Osteoblast (primary cell): ENCODE measurements around the gene SYNM. TPM values are rescaled to one million over a fixed set of nuclear protein-coding genes. Genes with fewer than 3 reads are reported as not detected.

Experiments
- DNase-seq: peaks from one replicate; pipeline ENCODE4 v3.0.0; 2011; ENCODE audit warnings: low spot score, mixed read lengths; ENCODE audit not compliant: insufficient read length; ENCODE audit errors: missing footprints
- H2AFZ ChIP-seq: 2 replicates; pipeline ENCODE4 v1.6.0; 2011; ENCODE audit warnings: mild to moderate bottlenecking, low read length
- H3K27ac ChIP-seq: 2 replicates; pipeline ENCODE4 v1.5.1; 2011; ENCODE audit warnings: mild to moderate bottlenecking, low read depth, low read length, moderate library complexity
- H3K27me3 ChIP-seq: 2 replicates; pipeline ENCODE4 v1.6.0; 2012; ENCODE audit warnings: mild to moderate bottlenecking, control low read depth, inconsistent platforms, low read length, moderate library complexity; ENCODE audit not compliant: insufficient read depth
- H3K36me3 ChIP-seq: 2 replicates; pipeline ENCODE4 v1.5.1; 2011; ENCODE audit warnings: mild to moderate bottlenecking, low read length, control low read depth, moderate library complexity; ENCODE audit not compliant: insufficient read depth
- H3K4me1 ChIP-seq: 2 replicates; pipeline ENCODE4 v1.5.1; 2011; ENCODE audit warnings: mild to moderate bottlenecking, low read length, control low read depth, moderate library complexity; ENCODE audit not compliant: insufficient read depth
- H3K4me2 ChIP-seq: 2 replicates; pipeline ENCODE4 v1.6.0; 2011; ENCODE audit warnings: mild to moderate bottlenecking, low read length; ENCODE audit not compliant: insufficient read depth
- H3K4me3 ChIP-seq: fragments of 200-600 bp; sonication (generic); 3 replicates; pipeline ENCODE4 v1.5.1; 2012; ENCODE audit warnings: mild to moderate bottlenecking, low read length, inconsistent platforms; ENCODE audit not compliant: insufficient read depth
- H3K79me2 ChIP-seq: 2 replicates; pipeline ENCODE4 v1.6.0; 2012; ENCODE audit warnings: mild to moderate bottlenecking, low read length, control low read depth, inconsistent platforms; ENCODE audit not compliant: insufficient read depth
- H3K9me3 ChIP-seq: 2 replicates; pipeline ENCODE4 v1.5.1; 2011; ENCODE audit warnings: low read depth, low read length, control low read depth
- H4K20me1 ChIP-seq: 2 replicates; pipeline ENCODE4 v1.6.0; 2012; ENCODE audit warnings: mild to moderate bottlenecking, low read length, control low read depth; ENCODE audit not compliant: insufficient read depth
- total RNA-seq: library from RNA; depleted of rRNA; stranded (reverse); fragments of >200 nt; gene quantifications from 2 replicates; pipeline ENCODE4 v1.2.3, GENCODE V29; 2012
- TF ChIP-seq, protein P1 (sequence below): IDR thresholded peaks from 2 replicates; pipeline ENCODE4 v1.5.1; 2011; ENCODE audit warnings: mild to moderate bottlenecking, low read depth, low read length, moderate library complexity; ENCODE audit errors: extremely low read depth

Gene SYNM
- total RNA-seq, 1 donor: 4.0 TPM

DNA sequence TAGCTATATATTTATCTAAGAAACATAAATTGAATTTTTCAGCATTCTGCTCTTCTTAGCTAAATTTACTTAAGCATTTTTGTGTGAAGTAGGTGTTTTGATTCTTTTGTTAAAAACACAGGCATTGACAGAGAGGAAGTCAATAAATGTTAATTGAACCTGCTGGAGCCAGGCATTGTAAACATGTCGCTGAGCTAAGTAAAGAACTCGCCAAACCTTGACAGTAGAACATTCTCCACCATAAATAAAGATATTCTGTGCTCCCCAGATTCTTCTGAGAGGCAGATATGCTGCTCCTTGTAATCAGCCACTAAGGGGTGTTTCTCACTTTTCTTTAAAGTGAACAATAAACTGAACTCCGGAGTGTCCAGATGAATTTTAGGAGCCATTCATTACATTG, 38.4 kb downstream of the SYNM start:
- Histone ChIP-seq H3K27ac (no peak overlapping the region), H3K79me2 (no peaks in the 10 kb centered on the region), H3K4me3 (no peak overlapping the region), H2AFZ (no peak overlapping the region), H4K20me1 (no peaks in the 10 kb centered on the region), H3K9me3 (no peaks in the 10 kb centered on the region), H3K4me2 (no peak overlapping the region), H3K36me3 (no peaks in the 10 kb centered on the region), H3K27me3 (no peaks in the 10 kb centered on the region), H3K4me1 (peaks cover 4% of the 10 kb centered on the region)
- no peak for DNase-seq
- TF ChIP-seq, protein P1, sequence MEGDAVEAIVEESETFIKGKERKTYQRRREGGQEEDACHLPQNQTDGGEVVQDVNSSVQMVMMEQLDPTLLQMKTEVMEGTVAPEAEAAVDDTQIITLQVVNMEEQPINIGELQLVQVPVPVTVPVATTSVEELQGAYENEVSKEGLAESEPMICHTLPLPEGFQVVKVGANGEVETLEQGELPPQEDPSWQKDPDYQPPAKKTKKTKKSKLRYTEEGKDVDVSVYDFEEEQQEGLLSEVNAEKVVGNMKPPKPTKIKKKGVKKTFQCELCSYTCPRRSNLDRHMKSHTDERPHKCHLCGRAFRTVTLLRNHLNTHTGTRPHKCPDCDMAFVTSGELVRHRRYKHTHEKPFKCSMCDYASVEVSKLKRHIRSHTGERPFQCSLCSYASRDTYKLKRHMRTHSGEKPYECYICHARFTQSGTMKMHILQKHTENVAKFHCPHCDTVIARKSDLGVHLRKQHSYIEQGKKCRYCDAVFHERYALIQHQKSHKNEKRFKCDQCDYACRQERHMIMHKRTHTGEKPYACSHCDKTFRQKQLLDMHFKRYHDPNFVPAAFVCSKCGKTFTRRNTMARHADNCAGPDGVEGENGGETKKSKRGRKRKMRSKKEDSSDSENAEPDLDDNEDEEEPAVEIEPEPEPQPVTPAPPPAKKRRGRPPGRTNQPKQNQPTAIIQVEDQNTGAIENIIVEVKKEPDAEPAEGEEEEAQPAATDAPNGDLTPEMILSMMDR: no peak

DNA sequence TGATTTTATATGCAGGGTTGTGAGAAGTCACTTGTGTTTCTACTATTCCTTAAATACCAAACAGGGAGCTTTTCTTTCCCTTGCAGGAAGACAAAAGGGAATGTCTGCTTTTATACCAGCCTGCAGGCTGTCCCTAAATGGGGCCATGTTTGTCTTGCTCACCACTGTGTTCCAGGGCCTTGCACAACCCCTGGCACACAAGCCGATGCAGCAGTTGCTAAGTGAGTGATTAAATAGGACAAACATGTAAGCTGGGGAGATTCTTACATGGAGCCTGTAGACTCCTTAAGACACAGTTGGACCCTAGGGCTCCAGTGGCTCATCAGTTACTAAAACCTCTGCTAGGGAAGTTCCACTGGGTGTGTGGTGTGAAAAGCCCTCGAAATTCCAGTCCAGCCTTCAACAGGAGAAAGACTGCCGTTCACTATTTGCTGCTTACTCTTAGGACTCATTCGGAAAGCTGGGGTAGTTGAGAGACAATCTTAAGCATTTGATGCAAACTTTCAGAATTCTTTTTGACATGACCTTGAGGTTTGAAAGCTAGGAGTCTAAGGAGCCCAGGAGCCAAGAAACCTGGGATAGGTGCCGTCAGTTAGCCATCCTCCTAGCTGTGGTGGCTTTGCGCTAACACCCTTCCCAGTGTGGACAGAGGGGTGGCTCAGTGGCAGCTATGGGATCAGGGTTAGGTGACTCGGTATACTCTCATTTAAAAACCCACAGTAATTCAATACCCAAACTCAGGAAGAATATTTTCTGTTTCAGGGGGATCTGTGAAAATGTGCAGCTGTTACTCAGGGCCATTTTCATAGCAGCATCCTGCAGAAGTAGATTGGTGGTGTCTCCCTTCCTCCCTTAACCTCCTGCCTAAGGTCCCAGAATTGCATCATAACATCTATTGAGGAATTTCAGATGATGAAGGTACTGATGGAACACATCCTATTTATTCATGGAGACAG, 39.1 kb downstream of the SYNM start:
- no peaks in the 10 kb centered on the region for H3K27me3 ChIP-seq

DNA sequence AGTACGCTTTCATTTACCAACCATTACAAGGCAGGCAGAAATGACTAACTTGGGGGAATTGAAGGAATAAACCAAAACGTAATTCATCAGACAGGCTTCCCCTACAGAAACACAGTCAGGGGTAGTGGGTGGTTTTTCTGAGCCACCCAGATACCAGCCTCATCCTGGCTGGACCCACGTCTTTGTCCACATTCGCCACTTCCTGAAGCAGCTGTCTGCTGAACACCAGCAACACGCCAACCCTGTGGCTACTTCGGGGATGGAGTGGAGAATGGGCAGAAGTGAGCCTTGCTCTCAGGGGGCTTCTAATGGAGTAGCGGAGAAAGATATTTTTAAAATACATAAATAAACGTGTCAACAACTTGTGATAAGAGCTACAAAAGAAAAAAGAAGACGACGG, 40.1 kb downstream of the SYNM start:
- Histone ChIP-seq H4K20me1 (no peaks in the 10 kb centered on the region), H3K27me3 (no peaks in the 10 kb centered on the region)

More for the DNA sequence above, 39.1 kb downstream of the SYNM start:
- H3K27ac ChIP-seq: no peak overlapping the region
- no peak for DNase-seq
- H2AFZ ChIP-seq: no peak overlapping the region
- H3K4me1 ChIP-seq: peaks cover 4% of the 10 kb centered on the region
- H3K4me2 ChIP-seq: no peak overlapping the region
- no peaks in the 10 kb centered on the region for H4K20me1 ChIP-seq
- H3K36me3 ChIP-seq: peaks cover 6% of the 10 kb centered on the region
- no peaks in the 10 kb centered on the region for H3K9me3 ChIP-seq
- no peak overlapping the region for H3K4me3 ChIP-seq
- no peaks in the 10 kb centered on the region for H3K79me2 ChIP-seq
- TF ChIP-seq, protein P1: no peak

DNA sequence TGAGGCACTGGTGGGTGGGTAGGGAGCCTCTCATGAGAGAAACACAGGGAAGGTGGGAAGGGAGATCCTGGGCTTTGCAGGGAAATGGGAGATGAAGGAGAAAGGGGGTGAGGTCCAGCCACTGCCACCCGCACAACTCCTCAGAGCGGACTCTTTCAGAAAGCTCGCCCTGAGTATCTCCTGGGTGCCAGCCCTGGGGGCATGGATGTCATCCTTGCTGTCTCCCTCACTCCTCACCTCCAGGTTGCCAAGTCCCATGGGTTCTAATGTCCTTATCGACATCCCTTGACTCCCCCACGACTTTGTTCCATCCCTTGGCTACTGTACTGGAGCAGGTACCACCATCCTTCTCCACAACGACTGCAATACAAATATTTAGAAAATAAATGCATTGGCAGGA, 40.9 kb downstream of the SYNM start:
- Histone ChIP-seq H3K9me3 (no peaks in the 10 kb centered on the region), H3K36me3 (peaks cover 6% of the 10 kb centered on the region), H3K27ac (no peak overlapping the region), H3K4me3 (no peak overlapping the region), H3K27me3 (no peaks in the 10 kb centered on the region), H2AFZ (no peak overlapping the region), H3K4me1 (peaks cover 4% of the 10 kb centered on the region), H3K4me2 (no peak overlapping the region), H3K79me2 (no peaks in the 10 kb centered on the region), H4K20me1 (no peaks in the 10 kb centered on the region)
- DNase-seq: no peak
- TF ChIP-seq, protein P1: no peak

More for the DNA sequence above, 40.1 kb downstream of the SYNM start:
- Histone ChIP-seq H3K79me2 (no peaks in the 10 kb centered on the region), H3K4me2 (no peak overlapping the region), H3K9me3 (no peaks in the 10 kb centered on the region), H3K4me3 (no peak overlapping the region), H3K27ac (no peak overlapping the region), H3K4me1 (peaks cover 4% of the 10 kb centered on the region), H2AFZ (no peak overlapping the region), H3K36me3 (peaks cover 6% of the 10 kb centered on the region)
- DNase-seq: no peak
- TF ChIP-seq, protein P1: no peak
